ENCODE data around the gene NUDT13. TPM values are rescaled to one million over a fixed set of nuclear protein-coding genes. Genes with fewer than 3 reads are reported as not detected.

Gene NUDT13
- total RNA-seq, 1 donor from 2014 or later: 2.3 TPM

DNA sequence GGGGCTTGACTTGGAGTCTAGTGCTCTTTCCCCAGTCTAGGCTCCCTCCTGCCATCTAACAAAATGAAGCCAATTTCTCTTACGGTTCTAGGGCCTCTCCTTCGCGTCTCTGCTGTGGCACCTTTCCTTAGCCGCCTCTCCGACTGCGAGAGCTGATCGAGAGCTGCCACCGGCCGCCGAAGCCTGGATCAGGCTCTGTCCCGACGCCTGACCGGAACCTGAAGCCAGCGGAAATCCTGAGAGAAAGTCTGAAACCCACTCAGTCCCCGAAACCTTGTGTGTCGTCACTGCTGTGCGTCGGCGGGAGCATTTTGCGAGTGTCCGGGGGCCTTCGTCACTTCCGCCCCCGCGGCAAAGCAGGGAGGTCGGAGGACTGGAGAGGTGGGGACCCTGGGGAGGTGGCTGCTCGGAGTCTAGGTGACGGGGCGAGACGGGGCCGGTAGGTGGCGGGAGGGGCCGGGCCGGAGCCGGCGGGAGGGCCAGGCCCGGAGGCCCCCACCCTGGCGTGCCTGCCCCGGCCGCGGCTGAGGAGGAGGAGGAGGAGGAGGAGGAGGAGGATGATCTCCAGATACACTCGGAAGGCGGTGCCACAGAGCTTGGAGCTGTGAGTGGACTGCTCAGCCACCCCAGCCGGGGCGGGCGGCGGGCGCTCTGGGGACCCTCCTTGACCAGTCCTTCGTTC is 57.7 kb downstream of the NUDT13 start, which contains the start of the genes ECD and FAM149B1:
TSS of gene ECD (minus strand) at position 226 of the 682 bp plus-strand sequence. CDS start 4,071 bp downstream, outside the sequence.
TSS of gene FAM149B1 (plus strand) at position 337 of the 682 bp plus-strand sequence. CDS start at position 558, 221 bp downstream.
- TF ChIP-seq, protein P1, sequence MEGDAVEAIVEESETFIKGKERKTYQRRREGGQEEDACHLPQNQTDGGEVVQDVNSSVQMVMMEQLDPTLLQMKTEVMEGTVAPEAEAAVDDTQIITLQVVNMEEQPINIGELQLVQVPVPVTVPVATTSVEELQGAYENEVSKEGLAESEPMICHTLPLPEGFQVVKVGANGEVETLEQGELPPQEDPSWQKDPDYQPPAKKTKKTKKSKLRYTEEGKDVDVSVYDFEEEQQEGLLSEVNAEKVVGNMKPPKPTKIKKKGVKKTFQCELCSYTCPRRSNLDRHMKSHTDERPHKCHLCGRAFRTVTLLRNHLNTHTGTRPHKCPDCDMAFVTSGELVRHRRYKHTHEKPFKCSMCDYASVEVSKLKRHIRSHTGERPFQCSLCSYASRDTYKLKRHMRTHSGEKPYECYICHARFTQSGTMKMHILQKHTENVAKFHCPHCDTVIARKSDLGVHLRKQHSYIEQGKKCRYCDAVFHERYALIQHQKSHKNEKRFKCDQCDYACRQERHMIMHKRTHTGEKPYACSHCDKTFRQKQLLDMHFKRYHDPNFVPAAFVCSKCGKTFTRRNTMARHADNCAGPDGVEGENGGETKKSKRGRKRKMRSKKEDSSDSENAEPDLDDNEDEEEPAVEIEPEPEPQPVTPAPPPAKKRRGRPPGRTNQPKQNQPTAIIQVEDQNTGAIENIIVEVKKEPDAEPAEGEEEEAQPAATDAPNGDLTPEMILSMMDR (IDR thresholded peaks at IDR 0.05; ENCODE audit: unreplicated experiment): peak; percentile 17
- DNase-seq (ENCODE audit: low spot score): peak; percentile 96
- H3K4me3 Mint-ChIP-seq (ENCODE audit: unreplicated experiment): peak within 1 kb of the TSS; percentile 98
- peaks cover 12% of the 10 kb centered on the region for H3K27me3 Mint-ChIP-seq (ENCODE audit: unreplicated experiment)
- peaks cover 6% of the 10 kb centered on the region for H3K36me3 Mint-ChIP-seq (ENCODE audit: low read depth, unreplicated experiment)
- no peaks in the 10 kb centered on the region for H3K9me3 Mint-ChIP-seq (ENCODE audit: unreplicated experiment)
- H3K4me1 Mint-ChIP-seq (ENCODE audit: unreplicated experiment): peaks cover 23% of the 10 kb centered on the region
- H3K27ac Mint-ChIP-seq (ENCODE audit: unreplicated experiment): peak within 1 kb of the TSS; percentile 98

DNA sequence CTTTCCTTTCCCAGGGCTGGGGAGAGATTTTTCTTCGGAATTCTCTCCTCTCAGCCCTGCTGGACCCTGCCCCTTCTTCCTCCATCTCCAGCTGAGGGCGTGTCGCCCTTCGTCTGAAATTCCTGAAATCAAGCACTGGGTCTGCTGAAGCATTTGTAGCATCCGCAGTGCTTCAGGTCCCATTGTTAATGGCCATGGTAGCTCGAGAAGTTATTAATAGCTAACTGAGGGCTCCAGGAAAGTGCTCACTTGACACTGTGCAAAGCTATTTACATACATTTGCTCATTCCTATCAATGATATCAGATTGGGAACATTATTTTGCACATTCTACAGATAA is 58.2 kb downstream of the NUDT13 start:
- Mint-ChIP-seq H3K36me3 (ENCODE audit: low read depth, unreplicated experiment) (peaks cover 7% of the 10 kb centered on the region), H3K27ac (ENCODE audit: unreplicated experiment) (peak overlapping the region; percentile 98), H3K27me3 (ENCODE audit: unreplicated experiment) (peaks cover 12% of the 10 kb centered on the region), H3K9me3 (ENCODE audit: unreplicated experiment) (no peaks in the 10 kb centered on the region), H3K4me1 (ENCODE audit: unreplicated experiment) (peaks cover 23% of the 10 kb centered on the region), H3K4me3 (ENCODE audit: unreplicated experiment) (peak overlapping the region; percentile 98)
- DNase-seq (ENCODE audit: low spot score): no peak
- TF ChIP-seq, protein P1 (IDR thresholded peaks at IDR 0.05; ENCODE audit: unreplicated experiment): peak; percentile 4

DNA sequence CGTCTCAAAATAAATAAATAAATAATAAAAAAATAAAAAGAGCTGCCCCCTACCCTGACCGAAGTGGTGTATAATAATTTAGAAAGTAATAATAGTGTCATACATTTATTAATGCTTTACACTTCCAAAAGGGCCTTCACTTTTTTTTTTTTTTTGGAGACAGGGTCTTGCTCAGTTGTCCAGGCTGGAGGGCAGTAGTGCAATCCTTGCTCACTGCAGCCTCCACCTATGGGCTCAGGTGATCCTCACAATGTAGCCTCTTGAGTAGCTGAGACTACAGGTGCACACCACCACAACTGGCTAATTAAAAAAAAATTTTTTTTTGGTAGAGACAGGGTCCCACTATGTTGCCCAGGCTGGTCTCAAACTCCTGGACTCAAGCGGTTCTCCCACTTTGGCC is 59.1 kb downstream of the NUDT13 start:
- Mint-ChIP-seq H3K27ac (ENCODE audit: unreplicated experiment) (no peak overlapping the region), H3K4me1 (ENCODE audit: unreplicated experiment) (peaks cover 23% of the 10 kb centered on the region), H3K4me3 (ENCODE audit: unreplicated experiment) (no peak overlapping the region), H3K27me3 (ENCODE audit: unreplicated experiment) (peaks cover 12% of the 10 kb centered on the region), H3K9me3 (ENCODE audit: unreplicated experiment) (no peaks in the 10 kb centered on the region), H3K36me3 (ENCODE audit: low read depth, unreplicated experiment) (peaks cover 7% of the 10 kb centered on the region)
- TF ChIP-seq, protein P1 (IDR thresholded peaks at IDR 0.05; ENCODE audit: unreplicated experiment): no peak
- DNase-seq (ENCODE audit: low spot score): no peak

GRCh38 chr10:73172867-73173266 is 62.6 kb downstream of the NUDT13 start:
- TF ChIP-seq, protein P1 (IDR thresholded peaks at IDR 0.05; ENCODE audit: unreplicated experiment): no peak
- no peak for DNase-seq (ENCODE audit: low spot score)
- peaks cover 4% of the 10 kb centered on the region for H3K4me1 Mint-ChIP-seq (ENCODE audit: unreplicated experiment)
- peaks cover 1% of the 10 kb centered on the region for H3K27me3 Mint-ChIP-seq (ENCODE audit: unreplicated experiment)
- no peak overlapping the region for H3K27ac Mint-ChIP-seq (ENCODE audit: unreplicated experiment)
- no peaks in the 10 kb centered on the region for H3K9me3 Mint-ChIP-seq (ENCODE audit: unreplicated experiment)
- peaks cover 14% of the 10 kb centered on the region for H3K36me3 Mint-ChIP-seq (ENCODE audit: low read depth, unreplicated experiment)
- no peak overlapping the region for H3K4me3 Mint-ChIP-seq (ENCODE audit: unreplicated experiment)

All from endothelial cell (in vitro differentiated cells).